ENCODE data around the gene FGFR2.

Gene FGFR2

DNA sequence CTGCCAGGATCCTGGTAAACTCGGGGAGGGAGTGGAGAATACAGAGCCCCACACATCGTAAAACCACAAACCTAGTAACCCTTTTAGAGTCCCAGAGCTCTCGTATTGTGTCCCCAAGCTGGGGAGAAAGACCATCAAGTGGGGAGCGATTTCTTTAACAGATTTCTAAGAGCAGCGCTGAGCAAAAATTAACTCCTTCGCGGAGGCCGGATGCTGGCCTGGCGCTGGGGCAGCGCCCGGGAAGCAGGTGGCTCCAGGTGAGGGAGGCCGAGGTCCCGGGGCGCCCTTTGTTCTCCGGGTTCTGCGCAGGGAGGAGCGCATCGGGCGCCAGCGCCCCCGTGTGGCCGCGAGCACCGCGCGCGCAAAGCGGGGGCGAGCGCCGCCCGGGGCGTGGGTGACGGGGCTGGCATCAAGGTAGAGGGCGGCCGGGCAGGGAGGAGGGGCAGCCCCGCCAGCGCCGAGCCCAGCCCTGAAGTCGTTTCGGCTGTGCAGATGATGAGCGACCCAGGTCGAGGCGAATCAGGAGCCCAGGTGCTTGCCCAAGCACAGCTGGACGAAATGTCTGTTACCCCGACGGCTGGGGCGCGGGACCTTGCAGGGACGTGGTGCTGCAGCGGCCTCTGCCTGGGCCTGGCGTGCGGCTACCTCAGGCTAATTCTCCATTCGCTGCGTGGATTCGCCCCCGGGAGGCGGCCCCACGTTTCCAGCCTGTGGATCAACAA lies 10.4 kb upstream of the FGFR2 start:
- Histone ChIP-seq H2BK120ac (ENCODE audit: low read depth, low read length) (no peak overlapping the region), H2BK5ac (ENCODE audit: low read length) (no peak overlapping the region), H3K4ac (ENCODE audit: low read depth, low read length) (no peak overlapping the region), H3K56ac (ENCODE audit: low read length) (peak overlapping the region; percentile 46), H3K23ac (ENCODE audit: low read length) (no peak overlapping the region), H3K9ac (ENCODE audit: low read length) (peak overlapping the region; percentile 26), H3K27ac (ENCODE audit: low read depth, low read length) (no peak overlapping the region), H3K4me3 (ENCODE audit: low read length) (no peak overlapping the region), H4K5ac (ENCODE audit: low read length) (no peak overlapping the region), H3K36me3 (ENCODE audit: control insufficient read depth, insufficient read depth, low read length) (no peaks in the 10 kb centered on the region), H3K27me3 (ENCODE audit: insufficient read depth, low read length, poor library complexity) (no peaks in the 10 kb centered on the region), H3K18ac (ENCODE audit: low read length) (no peak overlapping the region), H3K79me1 (ENCODE audit: low read length) (no peaks in the 10 kb centered on the region), H3K4me2 (ENCODE audit: low read length) (peak overlapping the region; percentile 36), H3K4me1 (ENCODE audit: control insufficient read depth, low read depth, low read length) (peaks cover 2% of the 10 kb centered on the region), H4K8ac (ENCODE audit: low read depth, low read length) (no peak overlapping the region), H3K79me2 (ENCODE audit: control insufficient read depth, insufficient read depth, low read length) (no peaks in the 10 kb centered on the region), H2AK5ac (ENCODE audit: low read length) (no peak overlapping the region), H2BK15ac (replicated peaks; ENCODE audit: low read depth) (no peak overlapping the region)
- WGBS (ENCODE audit: extremely low coverage, insufficient coverage, low lambda C conversion rate), result no CpG with 5 or more reads among the region's 59 CpGs
- DNase-seq, result peak; percentile 46

GRCh38 chr10:121607310-121608055 lies 9.2 kb upstream of the FGFR2 start:
- no CpG with 5 or more reads among the region's 11 CpGs for WGBS (ENCODE audit: extremely low coverage, insufficient coverage, low lambda C conversion rate)
- peaks cover 2% of the 10 kb centered on the region for H3K4me1 ChIP-seq (ENCODE audit: control insufficient read depth, low read depth, low read length)

GRCh38 chr10:121605708-121606107 lies 7.5 kb upstream of the FGFR2 start:
- Histone ChIP-seq H3K27ac (ENCODE audit: low read depth, low read length) (no peak overlapping the region), H3K56ac (ENCODE audit: low read length) (no peak overlapping the region), H3K18ac (ENCODE audit: low read length) (no peak overlapping the region), H4K5ac (ENCODE audit: low read length) (no peak overlapping the region), H3K79me1 (ENCODE audit: low read length) (no peaks in the 10 kb centered on the region), H3K4me1 (ENCODE audit: control insufficient read depth, low read depth, low read length) (peaks cover 9% of the 10 kb centered on the region), H3K36me3 (ENCODE audit: control insufficient read depth, insufficient read depth, low read length) (no peaks in the 10 kb centered on the region), H3K23ac (ENCODE audit: low read length) (no peak overlapping the region), H3K27me3 (ENCODE audit: insufficient read depth, low read length, poor library complexity) (no peaks in the 10 kb centered on the region), H2BK5ac (ENCODE audit: low read length) (no peak overlapping the region), H3K9ac (ENCODE audit: low read length) (no peak overlapping the region), H2AK5ac (ENCODE audit: low read length) (no peak overlapping the region), H3K4me2 (ENCODE audit: low read length) (no peak overlapping the region), H3K4me3 (ENCODE audit: low read length) (no peak overlapping the region), H3K79me2 (ENCODE audit: control insufficient read depth, insufficient read depth, low read length) (no peaks in the 10 kb centered on the region), H4K8ac (ENCODE audit: low read depth, low read length) (no peak overlapping the region), H3K4ac (ENCODE audit: low read depth, low read length) (no peak overlapping the region), H2BK15ac (replicated peaks; ENCODE audit: low read depth) (no peak overlapping the region), H2BK120ac (ENCODE audit: low read depth, low read length) (no peak overlapping the region)
- no peak for DNase-seq

More at GRCh38 chr10:121607310-121608055, 9.2 kb upstream of the FGFR2 start:
- Histone ChIP-seq H3K4ac (ENCODE audit: low read depth, low read length) (no peak overlapping the region), H2BK5ac (ENCODE audit: low read length) (no peak overlapping the region), H3K79me2 (ENCODE audit: control insufficient read depth, insufficient read depth, low read length) (no peaks in the 10 kb centered on the region), H3K27ac (ENCODE audit: low read depth, low read length) (no peak overlapping the region), H4K8ac (ENCODE audit: low read depth, low read length) (no peak overlapping the region), H3K56ac (ENCODE audit: low read length) (no peak overlapping the region), H2BK120ac (ENCODE audit: low read depth, low read length) (no peak overlapping the region), H3K27me3 (ENCODE audit: insufficient read depth, low read length, poor library complexity) (no peaks in the 10 kb centered on the region), H3K23ac (ENCODE audit: low read length) (no peak overlapping the region), H3K4me2 (ENCODE audit: low read length) (no peak overlapping the region), H3K18ac (ENCODE audit: low read length) (no peak overlapping the region), H3K9ac (ENCODE audit: low read length) (no peak overlapping the region), H2AK5ac (ENCODE audit: low read length) (no peak overlapping the region), H3K4me3 (ENCODE audit: low read length) (no peak overlapping the region), H3K79me1 (ENCODE audit: low read length) (no peaks in the 10 kb centered on the region), H4K5ac (ENCODE audit: low read length) (no peak overlapping the region), H2BK15ac (replicated peaks; ENCODE audit: low read depth) (no peak overlapping the region), H3K36me3 (ENCODE audit: control insufficient read depth, insufficient read depth, low read length) (no peaks in the 10 kb centered on the region)
- no peak for DNase-seq

GRCh38 chr10:121601458-121601857 lies 3.2 kb upstream of the FGFR2 start:
- H3K27me3 ChIP-seq (ENCODE audit: insufficient read depth, low read length, poor library complexity), result no peaks in the 10 kb centered on the region
- H2BK120ac ChIP-seq (ENCODE audit: low read depth, low read length), result no peak overlapping the region
- H3K4ac ChIP-seq (ENCODE audit: low read depth, low read length), result no peak overlapping the region
- no peaks in the 10 kb centered on the region for H3K36me3 ChIP-seq (ENCODE audit: control insufficient read depth, insufficient read depth, low read length)
- no peak overlapping the region for H2BK15ac ChIP-seq (replicated peaks; ENCODE audit: low read depth)
- no peak overlapping the region for H4K8ac ChIP-seq (ENCODE audit: low read depth, low read length)
- WGBS (ENCODE audit: extremely low coverage, insufficient coverage, low lambda C conversion rate), result no CpG with 5 or more reads among the region's 11 CpGs
- H3K79me2 ChIP-seq (ENCODE audit: control insufficient read depth, insufficient read depth, low read length), result no peaks in the 10 kb centered on the region
- H3K4me1 ChIP-seq (ENCODE audit: control insufficient read depth, low read depth, low read length), result peaks cover 13% of the 10 kb centered on the region
- H3K4me2 ChIP-seq (ENCODE audit: low read length), result no peak overlapping the region
- H2AK5ac ChIP-seq (ENCODE audit: low read length), result no peak overlapping the region
- no peak overlapping the region for H4K5ac ChIP-seq (ENCODE audit: low read length)
- H3K9ac ChIP-seq (ENCODE audit: low read length), result no peak overlapping the region
- H3K4me3 ChIP-seq (ENCODE audit: low read length), result no peak overlapping the region
- no peak for DNase-seq
- H3K27ac ChIP-seq (ENCODE audit: low read depth, low read length), result no peak overlapping the region
- H3K56ac ChIP-seq (ENCODE audit: low read length), result no peak overlapping the region
- no peak overlapping the region for H3K23ac ChIP-seq (ENCODE audit: low read length)
- no peaks in the 10 kb centered on the region for H3K79me1 ChIP-seq (ENCODE audit: low read length)
- no peak overlapping the region for H2BK5ac ChIP-seq (ENCODE audit: low read length)
- no peak overlapping the region for H3K18ac ChIP-seq (ENCODE audit: low read length)

DNA sequence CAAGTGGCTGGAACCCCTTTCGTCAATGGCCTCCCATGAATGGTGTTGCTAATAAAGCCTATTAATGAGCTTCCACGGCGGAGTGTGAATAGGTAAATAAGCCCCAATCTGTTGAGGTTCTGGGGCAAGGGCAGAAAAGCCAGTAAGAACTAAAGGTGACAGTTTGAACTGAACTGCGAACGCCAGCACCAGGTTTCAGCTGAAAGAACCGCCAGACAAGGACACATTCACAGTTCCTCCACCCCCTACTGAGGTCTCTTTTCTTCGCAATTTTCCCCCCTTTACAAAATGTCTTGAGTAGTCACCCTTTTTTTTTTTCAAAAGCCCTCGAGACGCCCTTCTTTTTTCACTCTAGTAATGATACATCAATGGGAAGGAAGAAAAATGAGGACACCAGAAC lies 2.4 kb upstream of the FGFR2 start:
- H3K27ac ChIP-seq (ENCODE audit: low read depth, low read length), result no peak overlapping the region
- H2BK120ac ChIP-seq (ENCODE audit: low read depth, low read length), result no peak overlapping the region
- no peaks in the 10 kb centered on the region for H3K79me2 ChIP-seq (ENCODE audit: control insufficient read depth, insufficient read depth, low read length)
- no peak overlapping the region for H3K4me3 ChIP-seq (ENCODE audit: low read length)
- no peak overlapping the region for H2BK15ac ChIP-seq (replicated peaks; ENCODE audit: low read depth)
- H3K56ac ChIP-seq (ENCODE audit: low read length), result peak overlapping the region; percentile 44
- H3K23ac ChIP-seq (ENCODE audit: low read length), result no peak overlapping the region
- H3K18ac ChIP-seq (ENCODE audit: low read length), result peak overlapping the region; percentile 61
- no peak overlapping the region for H3K4ac ChIP-seq (ENCODE audit: low read depth, low read length)
- H4K5ac ChIP-seq (ENCODE audit: low read length), result no peak overlapping the region
- DNase-seq, result peak; percentile 47
- no peak overlapping the region for H2BK5ac ChIP-seq (ENCODE audit: low read length)
- H3K4me2 ChIP-seq (ENCODE audit: low read length), result no peak overlapping the region
- no peak overlapping the region for H4K8ac ChIP-seq (ENCODE audit: low read depth, low read length)
- WGBS (ENCODE audit: extremely low coverage, insufficient coverage, low lambda C conversion rate), result no CpG with 5 or more reads among the region's 9 CpGs
- no peak overlapping the region for H2AK5ac ChIP-seq (ENCODE audit: low read length)
- peaks cover 2% of the 10 kb centered on the region for H3K79me1 ChIP-seq (ENCODE audit: low read length)
- H3K27me3 ChIP-seq (ENCODE audit: insufficient read depth, low read length, poor library complexity), result no peaks in the 10 kb centered on the region
- H3K9ac ChIP-seq (ENCODE audit: low read length), result no peak overlapping the region
- H3K36me3 ChIP-seq (ENCODE audit: control insufficient read depth, insufficient read depth, low read length), result no peaks in the 10 kb centered on the region
- H3K4me1 ChIP-seq (ENCODE audit: control insufficient read depth, low read depth, low read length), result peaks cover 14% of the 10 kb centered on the region

Measured in mesendoderm (in vitro differentiated cells).